Superior temporal gyrus (tissue), 1 donor: ENCODE measurements around the gene PRDM15.
A peak's percentile ranks its signal among the peaks of the same experiment; 100 is the strongest.

Source experiments
- DNase-seq: peaks from one replicate; pipeline ENCODE4 v3.0.0-alpha.2; 2016; ENCODE audit errors: extremely low spot score

Gene PRDM15

GRCh38 chr21:41825216-41825615 is 53.9 kb downstream of the PRDM15 start:
- no peak for DNase-seq

- no peak for DNase-seq
Measured at GRCh38 chr21:41824466-41825207, 54.5 kb downstream of the PRDM15 start.

GRCh38 chr21:41823906-41824305 is 55.2 kb downstream of the PRDM15 start:
- no peak for DNase-seq

- no peak for DNase-seq
Measured at GRCh38 chr21:41823166-41823565, 56.0 kb downstream of the PRDM15 start.

- no peak for DNase-seq
Measured at GRCh38 chr21:41821756-41822431, 57.2 kb downstream of the PRDM15 start.

GRCh38 chr21:41821081-41821755 is 57.9 kb downstream of the PRDM15 start:
- DNase-seq, result no peak

- DNase-seq, result no peak
Measured at GRCh38 chr21:41820384-41821080, 58.6 kb downstream of the PRDM15 start.

GRCh38 chr21:41819856-41820281 is 59.3 kb downstream of the PRDM15 start:
- no peak for DNase-seq

GRCh38 chr21:41819236-41819855 is 59.8 kb downstream of the PRDM15 start:
- DNase-seq, result no peak

- DNase-seq, result no peak
Measured at GRCh38 chr21:41817877-41818855, 61.0 kb downstream of the PRDM15 start.

- peak; percentile 73 for DNase-seq
Measured at GRCh38 chr21:41817228-41817627, 61.9 kb downstream of the PRDM15 start.

GRCh38 chr21:41816583-41817165 is 62.5 kb downstream of the PRDM15 start:
- DNase-seq, result peak; percentile 67

- no peak for DNase-seq
Measured at GRCh38 chr21:41815652-41816582, 63.2 kb downstream of the PRDM15 start.

- DNase-seq, result no peak
Measured at GRCh38 chr21:41813226-41813625, 65.9 kb downstream of the PRDM15 start.

- no peak for DNase-seq
Measured at GRCh38 chr21:41812679-41813078, 66.5 kb downstream of the PRDM15 start.

- no peak for DNase-seq
Measured at GRCh38 chr21:41810597-41810932, 68.6 kb downstream of the PRDM15 start.

GRCh38 chr21:41809891-41810596 is 69.1 kb downstream of the PRDM15 start:
- DNase-seq, result no peak

- no peak for DNase-seq
Measured at GRCh38 chr21:41808846-41809245, 70.3 kb downstream of the PRDM15 start.
